Gastrocnemius medialis (tissue), 4 donors: ENCODE data around the gene ANKRD17.

Source experiments
- POLR2A ChIP-seq, 2 donors: fragments of 450-650 bp; IDR thresholded peaks; one replicate each; pipeline ENCODE4 v1.6.1; 2017; ENCODE audit warnings: antibody characterized with exemption in 2 of 2, mild to moderate bottlenecking in 2 of 2, moderate library complexity in 2 of 2
- TF ChIP-seq, protein P1 (sequence below), 5 experiments: fragments of 450-650 bp in 3 of 5; fragments of 200-600 bp in 2 of 5; sonication (generic) in 2 of 5; IDR thresholded peaks in 4 of 5; conservative IDR thresholded peaks in 1 of 5; 1 replicate in 4 of 5; 2 replicates in 1 of 5; pipeline ENCODE4 v1.5.1; 2016 to 2019; ENCODE audit warnings: antibody characterized with exemption in 5 of 5, mild to moderate bottlenecking in 3 of 5, moderate library complexity in 3 of 5

- TF ChIP-seq, protein P1, sequence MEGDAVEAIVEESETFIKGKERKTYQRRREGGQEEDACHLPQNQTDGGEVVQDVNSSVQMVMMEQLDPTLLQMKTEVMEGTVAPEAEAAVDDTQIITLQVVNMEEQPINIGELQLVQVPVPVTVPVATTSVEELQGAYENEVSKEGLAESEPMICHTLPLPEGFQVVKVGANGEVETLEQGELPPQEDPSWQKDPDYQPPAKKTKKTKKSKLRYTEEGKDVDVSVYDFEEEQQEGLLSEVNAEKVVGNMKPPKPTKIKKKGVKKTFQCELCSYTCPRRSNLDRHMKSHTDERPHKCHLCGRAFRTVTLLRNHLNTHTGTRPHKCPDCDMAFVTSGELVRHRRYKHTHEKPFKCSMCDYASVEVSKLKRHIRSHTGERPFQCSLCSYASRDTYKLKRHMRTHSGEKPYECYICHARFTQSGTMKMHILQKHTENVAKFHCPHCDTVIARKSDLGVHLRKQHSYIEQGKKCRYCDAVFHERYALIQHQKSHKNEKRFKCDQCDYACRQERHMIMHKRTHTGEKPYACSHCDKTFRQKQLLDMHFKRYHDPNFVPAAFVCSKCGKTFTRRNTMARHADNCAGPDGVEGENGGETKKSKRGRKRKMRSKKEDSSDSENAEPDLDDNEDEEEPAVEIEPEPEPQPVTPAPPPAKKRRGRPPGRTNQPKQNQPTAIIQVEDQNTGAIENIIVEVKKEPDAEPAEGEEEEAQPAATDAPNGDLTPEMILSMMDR (IDR thresholded peaks at IDR 0.05 in 4 of 5, conservative IDR thresholded peaks at IDR 0.05 in 1 of 5), result no peak
- TF ChIP-seq POLR2A (IDR thresholded peaks at IDR 0.05), result peak; percentile 21 to 55
Measured at GRCh38 chr4:73222466-73223257, 35.9 kb downstream of the ANKRD17 start.
